Measurements from ENCODE around the gene DOK7. TPM values are rescaled to one million over a fixed set of nuclear protein-coding genes. Genes with fewer than 3 reads are reported as not detected.

The DOK7 gene
- total and polyA plus RNA-seq, 2 of the 4 experiments (the other 2 are of a cell fraction), result not detected

DNA sequence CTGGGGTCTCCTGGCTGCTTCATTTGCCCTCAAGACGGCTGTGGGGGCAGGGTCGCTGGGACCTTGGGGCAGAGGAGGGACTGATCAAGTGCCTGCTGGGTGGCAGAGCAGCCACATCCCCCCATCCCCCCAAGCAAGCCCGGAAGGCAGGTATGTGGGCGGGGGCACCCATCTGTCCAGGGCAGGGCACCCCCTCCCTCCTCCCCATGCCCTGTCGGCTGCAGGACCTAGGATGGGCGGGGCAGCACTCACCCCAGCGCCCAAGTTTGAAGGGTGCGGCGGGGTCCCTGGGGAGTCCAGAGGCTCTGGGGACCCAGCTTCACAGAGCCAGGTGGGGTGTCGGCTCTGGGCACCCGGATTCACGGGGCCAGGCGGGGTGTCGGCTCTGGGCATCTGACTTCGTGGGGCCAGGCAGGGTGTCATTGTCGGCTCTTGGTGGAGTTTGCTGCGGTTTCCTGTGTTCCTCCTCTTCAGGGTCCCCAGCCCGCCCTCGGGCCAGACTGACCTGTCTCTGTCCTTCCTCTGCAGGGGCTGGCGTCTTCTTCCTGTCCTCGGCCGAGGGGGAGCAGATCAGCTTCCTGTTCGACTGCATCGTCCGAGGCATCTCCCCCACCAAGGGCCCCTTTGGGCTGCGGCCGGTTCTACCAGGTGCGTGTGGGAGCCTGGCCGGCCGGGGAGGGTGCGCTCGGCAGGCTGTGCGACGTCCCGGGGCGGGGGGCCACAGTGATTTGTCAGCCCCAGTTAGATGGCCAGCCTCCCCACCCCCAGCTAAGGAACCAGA lies 22.1 kb downstream of the DOK7 start:
- Histone ChIP-seq H2AFZ (replicated peaks; ENCODE audit: low read length, poor library complexity) (no peak overlapping the region), H3K56ac (ENCODE audit: extremely low read depth, insufficient read depth, low read length) (no peak overlapping the region), H3K27me3 (ENCODE audit: control insufficient read depth, insufficient read depth, low read length) (peaks cover 56% of the 10 kb centered on the region), H3K4ac (ENCODE audit: low read depth, low read length) (no peak overlapping the region), H2BK120ac (ENCODE audit: low read depth, low read length) (no peak overlapping the region), H3K4me3 (ENCODE audit: insufficient read depth, low read depth, low read length) (no peak overlapping the region), H4K5ac (ENCODE audit: low read depth, low read length) (no peak overlapping the region), H3K14ac (replicated peaks; ENCODE audit: low read depth, low read length) (no peak overlapping the region), H3K23ac (ENCODE audit: low read depth, low read length) (no peak overlapping the region), H4K20me1 (ENCODE audit: insufficient read depth, low read length) (no peaks in the 10 kb centered on the region), H3K9me1 (ENCODE audit: insufficient read depth, low read length) (no peaks in the 10 kb centered on the region), H3K4me1 (ENCODE audit: control insufficient read depth, insufficient read depth, low read length) (no peaks in the 10 kb centered on the region), H2AK9ac (replicated peaks; ENCODE audit: low read depth, low read length, poor library complexity) (no peak overlapping the region), H3K79me1 (ENCODE audit: low read depth in 1 of 2, low read length in 2 of 2) (no peaks in the 10 kb centered on the region), H3K9ac (ENCODE audit: low read depth, low read length) (no peak overlapping the region), H4K8ac (ENCODE audit: low read depth in 2 of 2, low read length in 2 of 2) (no peak overlapping the region), H2BK20ac (ENCODE audit: low read depth, low read length) (no peak overlapping the region), H2BK5ac (ENCODE audit: low read depth, low read length, poor library complexity, severe bottlenecking) (no peak overlapping the region), H3K9me3 (ENCODE audit: control insufficient read depth, insufficient read depth, low read length) (no peaks in the 10 kb centered on the region), H3K36me3 (ENCODE audit: control insufficient read depth, insufficient read depth, low read length) (no peaks in the 10 kb centered on the region), H2AK5ac (ENCODE audit: low read depth, low read length) (no peak overlapping the region), H3K4me2 (ENCODE audit: low read depth, low read length) (no peak overlapping the region), H2BK15ac (ENCODE audit: low read depth, low read length) (no peak overlapping the region), H3K18ac (ENCODE audit: low read depth, low read length) (no peak overlapping the region), H4K91ac (ENCODE audit: insufficient read depth, low read depth, low read length) (no peak overlapping the region), H3K27ac (ENCODE audit: insufficient read depth, low read length) (no peak overlapping the region)
- 36% methylated on average over 8 of the region's 36 CpGs; no CpG with 5 or more reads in 1 of the 2 experiments for WGBS, 2 experiments (ENCODE audit: extremely low coverage in 2 of 2, insufficient read length in 1 of 2)
- DNase-seq (no peak), ATAC-seq (ENCODE audit: low read depth) (no peak)
- ChIA-PET CTCF (no interaction called here), POLR2A (ENCODE audit: unreplicated experiment) (no interaction called here)
- in situ Hi-C loops (cut with MboI; ENCODE audit: low sequenced_read_pairs) (no loop called here), intact Hi-C loops (cut with micrococcal nuclease) (no loop called here), dilution Hi-C loops (cut with HindIII; ENCODE audit: low sequenced_read_pairs, unreplicated experiment) (no loop called here)
- no TSS peak for BruUV-seq (replicated peaks)
- TF ChIP-seq ELK1 (IDR thresholded peaks at IDR 0.05; ENCODE audit: borderline replicate concordance, low read depth, low read length) (no peak), CHD1 (IDR thresholded peaks at IDR 0.05; ENCODE audit: low read depth, low read length) (no peak), MXI1 (IDR thresholded peaks at IDR 0.05; ENCODE audit: borderline replicate concordance, low read depth, low read length) (no peak), FOS (IDR thresholded peaks at IDR 0.05; ENCODE audit: low read depth, low read length) (no peak)
